Small intestine (tissue), 7 donors: Measurements from ENCODE around the gene SLX9. TPM values are rescaled to one million over a fixed set of nuclear protein-coding genes. Genes with fewer than 3 reads are reported as not detected.

ENCODE experiments used
- DNase-seq, 2 donors: peaks; one replicate each; pipeline versions ENCODE4 v3.0.0 to v3.0.0-alpha.2; 2013
- FAIRE-seq: peaks from 2 replicates; lab custom pipeline; 2012; peaks lifted over from hg19 to GRCh38; lab: Jason Lieb, UNC
- H3K27ac ChIP-seq, 3 donors: one replicate each; pipeline ENCODE4 v1.5.1; 2013; ENCODE audit warnings: low read length in 2 of 3, mild to moderate bottlenecking in 2 of 3, control low read depth in 1 of 3, inconsistent platforms in 1 of 3, low read depth in 1 of 3, moderate library complexity in 1 of 3
- H3K27me3 ChIP-seq, 3 donors: one replicate each; pipeline ENCODE4 v1.6.1; 2013; ENCODE audit warnings: low read length in 3 of 3, inconsistent platforms in 1 of 3; ENCODE audit not compliant: control insufficient read depth in 3 of 3, insufficient read depth in 3 of 3
- H3K36me3 ChIP-seq, 3 donors: one replicate each; pipeline ENCODE4 v1.6.1; 2013; ENCODE audit warnings: low read length in 3 of 3, inconsistent platforms in 1 of 3, low read depth in 1 of 3, mild to moderate bottlenecking in 1 of 3, moderate library complexity in 1 of 3; ENCODE audit not compliant: control insufficient read depth in 3 of 3, insufficient read depth in 2 of 3
- H3K4me1 ChIP-seq, 3 donors: one replicate each; pipeline ENCODE4 v1.6.1; 2013; ENCODE audit warnings: low read length in 2 of 3, inconsistent platforms in 1 of 3, low read depth in 1 of 3, mild to moderate bottlenecking in 1 of 3, moderate library complexity in 1 of 3; ENCODE audit not compliant: control insufficient read depth in 3 of 3, insufficient read depth in 2 of 3
- H3K4me3 ChIP-seq, 3 donors: one replicate each; pipeline ENCODE4 v1.5.1; 2013; ENCODE audit warnings: low read length in 3 of 3, control low read depth in 1 of 3, inconsistent platforms in 1 of 3, low read depth in 1 of 3, mild to moderate bottlenecking in 1 of 3, moderate library complexity in 1 of 3
- H3K9me3 ChIP-seq, 2 donors: one replicate each; pipeline ENCODE4 v1.6.1; 2013; ENCODE audit warnings: low read depth in 1 of 2, low read length in 1 of 2; ENCODE audit not compliant: control insufficient read depth in 2 of 2, insufficient read depth in 1 of 2
- WGBS, 3 donors: extraction: QIAGEN DNeasy Blood & Tissue Kit; methylation state at CpG; one replicate each; pipeline ENCODE4 v1.1.7; 2013; 5-methylcytosine and 5-hydroxymethylcytosine counted together
- polyA plus RNA-seq, 4 donors: library from polyadenylated mRNA; stranded (reverse) in 3 of 4; unstranded in 1 of 4; fragments of 200-250 nt in 3 of 4; fragments of 120-200 nt in 1 of 4; gene quantifications; one replicate each; pipeline versions ENCODE4 v1.2.1 to v1.2.3, GENCODE V29; 2013
- donor health status: healthy with polysubstance abuse.
- donor health status: control.
- donor health status: control.
- donor health status: Bipolar disorder and iron deficiency.
- donor health status: healthy.

SLX9 gene
- polyA plus RNA-seq, 4 donors, result 10.7 to 31.5 (median 24.7) TPM

DNA sequence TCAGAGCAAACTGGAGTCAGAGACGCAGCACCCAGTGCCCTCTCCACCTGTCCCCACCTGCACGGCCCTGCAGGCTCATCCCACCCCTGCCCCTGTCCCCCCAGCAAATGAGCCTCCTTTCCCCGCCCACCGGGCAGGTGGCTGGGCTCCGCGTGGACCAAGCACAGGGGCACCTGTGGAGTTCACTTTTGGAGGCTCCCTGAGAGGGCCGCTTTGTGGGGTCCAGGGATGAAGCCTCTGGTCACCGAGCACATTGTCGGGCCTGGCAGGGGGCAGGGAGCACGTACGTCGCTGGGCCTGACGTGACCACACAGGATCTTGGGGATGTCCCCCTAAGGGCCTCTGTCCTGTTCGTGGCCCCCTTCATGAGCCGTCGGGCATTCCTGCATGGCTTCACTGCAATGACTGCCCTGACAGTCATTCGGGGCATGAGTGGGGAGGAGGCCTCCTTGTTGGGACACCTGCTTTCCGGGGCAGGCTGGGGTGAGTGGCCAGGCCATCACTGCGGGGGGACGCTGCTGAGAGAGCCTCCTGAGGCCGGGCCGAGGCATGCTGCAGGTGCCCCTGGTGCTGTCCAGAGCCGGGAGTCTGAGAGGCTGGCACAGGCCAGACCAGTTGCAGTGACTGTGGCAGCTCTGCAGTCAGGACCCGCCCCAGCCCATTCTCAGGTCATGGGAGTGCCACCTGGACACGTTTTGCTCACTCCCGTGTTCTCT is 19.7 kb downstream of the SLX9 start:
- Histone ChIP-seq H3K27me3 (no peaks in the 10 kb centered on the region), H3K36me3 (peaks cover 0 to 67% (median 4%) of the 10 kb centered on the region in 3 donors), H3K4me3 (no peak overlapping the region), H3K4me1 (no peaks in the 10 kb centered on the region), H3K9me3 (no peaks in the 10 kb centered on the region), H3K27ac (peak overlapping the region in 2 of 3 donors; percentile 12 to 33)
- 87 to 93% (median 90%) methylated on average over 25 to 26 of the region's 26 CpGs for WGBS, 3 donors
- DNase-seq, result no peak
- no peak for FAIRE-seq

- H3K4me3 ChIP-seq, result no peak overlapping the region
- no peaks in the 10 kb centered on the region for H3K27me3 ChIP-seq
- peaks cover 0 to 70% (median 4%) of the 10 kb centered on the region in 3 donors for H3K36me3 ChIP-seq
- H3K9me3 ChIP-seq, result no peaks in the 10 kb centered on the region
- FAIRE-seq (no peak), DNase-seq (no peak)
- 92 to 93% (median 92%) methylated on average over 23 of the region's 23 CpGs for WGBS, 3 donors
- peak overlapping the region in 1 of 3 donors; percentile 12 for H3K27ac ChIP-seq
- H3K4me1 ChIP-seq, result no peaks in the 10 kb centered on the region
Observed at GRCh38 chr21:44960141-44961092, 20.6 kb downstream of the SLX9 start.

DNA sequence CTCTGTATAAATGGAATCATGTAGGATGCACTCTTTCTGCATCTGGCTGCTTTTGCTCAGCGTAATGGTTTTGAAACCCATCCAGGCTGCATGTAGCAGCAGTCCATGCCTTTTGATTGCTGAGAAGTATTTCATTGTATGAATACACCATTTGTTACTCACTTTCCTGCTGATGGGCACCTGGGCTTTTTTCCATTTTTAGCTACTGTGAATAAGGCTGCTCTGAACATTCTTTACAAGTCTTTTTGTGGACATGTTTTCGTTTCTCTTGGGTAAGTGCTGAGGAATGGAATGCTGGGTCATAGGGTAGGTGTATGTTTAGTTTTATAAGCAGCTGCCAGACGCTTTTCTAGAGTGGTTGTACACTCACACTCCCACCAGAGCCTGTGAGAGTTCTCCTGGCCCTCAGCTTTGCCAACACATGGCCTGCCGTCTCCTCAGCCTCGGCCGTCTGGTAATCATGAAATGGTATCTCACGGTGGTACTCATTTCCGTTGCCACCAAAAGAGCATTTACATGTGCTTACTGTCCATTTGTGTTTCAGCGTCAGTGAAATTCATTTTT is 22.7 kb downstream of the SLX9 start:
- Histone ChIP-seq H3K9me3 (no peaks in the 10 kb centered on the region), H3K27ac (peak overlapping the region in 1 of 3 donors; percentile 53), H3K4me3 (no peak overlapping the region), H3K27me3 (no peaks in the 10 kb centered on the region), H3K4me1 (peaks cover 0 to 6% (median 0%) of the 10 kb centered on the region in 3 donors), H3K36me3 (peaks cover 4 to 69% (median 4%) of the 10 kb centered on the region in 3 donors)
- FAIRE-seq (no peak), DNase-seq (no peak)
- 74 to 93% (median 89%) methylated on average over 9 of the region's 9 CpGs for WGBS, 3 donors

GRCh38 chr21:44964381-44964780 is 24.6 kb downstream of the SLX9 start:
- H3K27ac ChIP-seq, result no peak overlapping the region
- no peaks in the 10 kb centered on the region for H3K27me3 ChIP-seq
- no peak overlapping the region for H3K4me3 ChIP-seq
- no peaks in the 10 kb centered on the region for H3K9me3 ChIP-seq
- no peak for FAIRE-seq
- H3K4me1 ChIP-seq, result peaks cover 0 to 6% (median 0%) of the 10 kb centered on the region in 3 donors
- DNase-seq, result no peak
- WGBS, 3 donors, result 95 to 98% (median 96%) methylated on average over 12 of the region's 12 CpGs
- H3K36me3 ChIP-seq, result peaks cover 4 to 66% (median 4%) of the 10 kb centered on the region in 3 donors

DNA sequence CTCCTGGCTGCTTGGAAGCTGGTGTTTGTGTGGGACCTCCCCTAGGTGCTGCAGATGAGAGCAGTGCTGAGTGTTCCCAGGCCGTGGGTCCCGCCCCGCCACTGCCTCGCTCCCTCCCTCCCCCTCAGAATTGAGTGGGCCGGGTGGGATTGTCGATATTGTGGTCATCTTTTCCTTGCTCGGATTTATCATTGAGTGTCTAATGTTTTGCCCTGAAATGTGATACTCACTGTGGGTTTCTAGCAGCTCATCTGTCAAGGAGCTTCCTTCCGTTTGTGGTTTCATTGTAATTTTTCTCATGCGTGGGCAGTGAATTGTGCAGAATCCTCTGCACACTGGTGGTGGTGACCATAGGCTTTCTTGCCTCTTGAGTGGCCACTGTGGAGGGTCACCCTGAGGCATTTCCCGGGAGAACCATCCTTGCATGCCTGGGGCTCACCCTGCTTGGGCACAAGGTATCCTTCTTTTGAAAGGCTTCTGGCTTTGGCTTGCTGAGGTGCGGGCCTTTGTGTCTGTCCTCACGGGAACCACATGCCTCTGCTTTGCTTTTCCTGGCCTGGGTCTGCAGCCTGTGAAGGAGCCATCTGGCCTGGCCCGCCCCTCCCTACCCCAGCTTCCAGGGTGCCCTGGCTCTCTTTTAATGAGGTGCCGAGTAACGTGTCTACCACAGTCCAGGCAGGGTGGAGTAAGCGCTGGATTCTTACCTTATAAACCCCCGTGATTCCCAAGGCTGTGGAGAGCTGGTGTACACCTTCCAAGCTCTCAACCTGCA is 25.6 kb downstream of the SLX9 start:
- H3K4me1 ChIP-seq, result peaks cover 0 to 6% (median 0%) of the 10 kb centered on the region in 3 donors
- H3K9me3 ChIP-seq, result no peaks in the 10 kb centered on the region
- peaks cover 1 to 64% (median 4%) of the 10 kb centered on the region in 3 donors for H3K36me3 ChIP-seq
- no peak for DNase-seq
- no peaks in the 10 kb centered on the region for H3K27me3 ChIP-seq
- no peak for FAIRE-seq
- 76 to 89% (median 79%) methylated on average over 17 of the region's 17 CpGs for WGBS, 3 donors
- no peak overlapping the region for H3K4me3 ChIP-seq
- H3K27ac ChIP-seq, result no peak overlapping the region

DNA sequence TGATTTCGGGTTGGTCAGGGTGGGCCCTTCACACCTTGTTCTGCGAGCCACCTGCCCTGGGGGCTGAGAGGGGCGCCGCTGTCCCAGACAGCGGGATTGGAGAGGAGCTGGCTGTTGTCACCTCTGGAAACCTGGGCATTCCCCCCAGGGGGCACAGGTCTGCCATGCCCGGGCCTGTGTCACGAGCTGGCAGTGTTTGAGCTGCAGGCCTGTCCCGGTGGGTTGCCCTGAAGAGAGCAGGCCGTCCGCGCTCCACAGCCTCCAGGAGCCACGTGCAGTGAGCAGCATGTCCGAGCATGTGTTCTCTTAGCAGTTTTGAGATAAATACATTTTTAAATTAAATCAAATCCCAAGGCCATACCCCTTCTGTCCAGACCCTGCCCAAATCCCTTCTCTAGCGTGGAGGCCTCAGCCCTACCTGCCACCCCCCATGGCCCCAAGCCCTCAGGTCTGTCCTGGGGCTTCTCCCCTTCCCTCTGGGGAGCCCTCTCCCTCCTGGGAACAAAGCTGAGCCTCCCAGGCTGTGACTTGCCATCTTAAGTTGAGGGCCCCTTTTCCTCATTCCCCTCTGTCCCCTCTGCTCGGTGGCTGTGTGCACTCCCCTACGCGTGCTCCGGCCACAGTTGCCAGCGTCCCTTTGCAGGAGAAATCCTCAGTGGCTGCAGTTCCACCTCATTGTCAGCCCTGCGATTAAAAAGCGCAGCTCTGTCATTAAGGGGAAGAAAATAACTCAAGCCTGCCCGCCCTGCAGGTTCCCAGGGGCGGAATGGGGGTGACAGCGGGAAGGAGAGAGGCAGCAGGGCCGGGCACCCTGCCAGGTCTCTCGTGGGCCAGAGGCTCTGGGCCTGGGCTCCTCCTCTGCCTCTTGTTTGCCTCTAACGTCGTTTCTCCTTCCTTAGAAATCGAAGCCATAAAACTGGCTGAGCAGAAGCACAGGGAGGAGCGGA is 26.6 kb downstream of the SLX9 start:
- DNase-seq (no peak), FAIRE-seq (no peak)
- Histone ChIP-seq H3K27ac (no peak overlapping the region), H3K4me1 (peaks cover 0 to 6% (median 0%) of the 10 kb centered on the region in 3 donors), H3K4me3 (no peak overlapping the region), H3K9me3 (no peaks in the 10 kb centered on the region), H3K36me3 (peaks cover 0 to 67% (median 4%) of the 10 kb centered on the region in 3 donors), H3K27me3 (no peaks in the 10 kb centered on the region)
- WGBS, 3 donors, result 78 to 88% (median 82%) methylated on average over 29 to 30 of the region's 30 CpGs
